Measurements from ENCODE around the gene CRISP3.
"Not testable (repeated sequence)": the region's sequence is repeated elsewhere in the genome, so short reads cannot be mapped to it uniquely, and the experiment has no call there.

CRISP3 gene, protein sequence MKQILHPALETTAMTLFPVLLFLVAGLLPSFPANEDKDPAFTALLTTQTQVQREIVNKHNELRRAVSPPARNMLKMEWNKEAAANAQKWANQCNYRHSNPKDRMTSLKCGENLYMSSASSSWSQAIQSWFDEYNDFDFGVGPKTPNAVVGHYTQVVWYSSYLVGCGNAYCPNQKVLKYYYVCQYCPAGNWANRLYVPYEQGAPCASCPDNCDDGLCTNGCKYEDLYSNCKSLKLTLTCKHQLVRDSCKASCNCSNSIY

DNA sequence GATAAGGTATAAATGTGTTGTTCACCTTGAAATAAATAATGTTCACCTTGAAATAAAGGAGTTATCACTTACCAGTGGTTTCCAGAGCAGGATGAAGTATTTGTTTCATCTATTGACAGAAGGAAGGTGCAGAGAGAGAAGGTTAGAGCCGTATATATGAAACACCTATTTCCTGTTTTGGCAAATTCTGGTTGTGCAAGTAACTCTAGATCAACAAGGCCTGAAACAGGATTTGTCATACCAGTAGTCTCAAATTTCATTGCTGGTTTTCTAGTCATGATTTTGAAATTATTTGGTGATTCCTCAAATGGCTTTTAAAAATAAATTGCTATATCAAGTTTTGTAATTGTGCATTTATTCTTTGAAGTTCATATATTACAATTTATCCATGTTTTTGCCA, at the start of gene CRISP3:
CRISP3 (minus strand) TSS at position 130 of the 400 bp plus-strand sequence; CDS start at position 109, 21 bp downstream.
- no peak for DNase-seq

DNA sequence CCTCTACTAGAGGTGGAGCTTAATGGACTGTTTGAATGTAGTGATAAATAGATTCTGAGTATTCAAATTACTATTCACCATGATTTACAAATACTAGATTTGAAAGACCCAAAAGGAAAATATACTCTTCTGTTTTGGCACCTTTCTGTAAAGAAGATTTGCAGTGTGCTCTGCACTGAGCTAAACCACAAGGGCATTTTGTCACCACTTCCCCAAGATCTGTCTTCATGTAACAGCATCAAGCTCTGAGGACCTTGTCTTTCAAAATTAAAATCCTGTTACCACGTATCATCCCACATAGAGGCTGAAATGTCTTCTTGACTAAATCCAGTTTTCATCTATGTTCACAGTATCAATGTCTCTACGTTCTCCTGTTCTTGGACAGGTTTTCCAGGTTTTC, 46.2 kb upstream of the CRISP3 start:
- DNase-seq: no peak

DNA sequence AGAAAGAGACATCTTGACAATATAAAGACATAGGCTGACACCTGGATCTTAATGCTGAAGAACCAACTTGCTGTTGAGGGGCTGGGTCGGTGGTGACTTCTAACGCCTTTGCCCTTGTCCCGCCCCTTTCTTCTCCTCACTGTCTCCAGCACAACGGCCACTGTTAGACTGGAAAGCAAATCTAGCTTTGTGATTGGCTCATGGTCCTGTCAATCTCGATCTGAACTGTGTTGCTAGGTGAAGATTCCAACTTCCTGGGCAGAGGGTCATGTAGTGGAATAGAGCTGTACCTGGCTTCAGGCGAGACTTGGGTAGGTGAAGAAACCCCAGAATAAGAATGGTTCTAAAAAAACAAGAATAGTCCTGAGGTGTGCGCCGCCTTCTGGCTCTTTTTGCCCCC, 43.0 kb upstream of the CRISP3 start, which contains the start of gene PGK2:
PGK2 (minus strand) TSS at position 110 of the 400 bp plus-strand sequence; CDS start at position 12, 98 bp downstream.
- no peak for DNase-seq

DNA sequence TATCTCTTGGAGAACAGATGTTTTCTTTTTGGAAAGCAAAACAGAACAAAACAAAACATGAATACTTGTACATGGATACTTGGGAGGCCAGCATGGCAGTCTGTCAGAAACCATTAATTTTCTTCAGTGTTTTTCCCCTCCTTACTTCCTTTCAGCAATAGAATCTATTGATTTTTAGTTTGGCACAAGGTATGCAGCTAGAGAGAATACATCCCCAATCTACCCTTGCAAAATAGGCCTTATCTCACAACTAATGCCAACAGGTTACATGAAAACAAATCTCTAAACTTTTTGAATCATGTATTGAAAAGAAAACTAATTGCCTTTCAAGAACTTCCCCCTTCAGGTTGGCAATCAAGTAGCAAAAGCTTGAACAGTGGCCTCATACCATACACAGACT, 40.1 kb upstream of the CRISP3 start:
- DNase-seq: no peak

DNA sequence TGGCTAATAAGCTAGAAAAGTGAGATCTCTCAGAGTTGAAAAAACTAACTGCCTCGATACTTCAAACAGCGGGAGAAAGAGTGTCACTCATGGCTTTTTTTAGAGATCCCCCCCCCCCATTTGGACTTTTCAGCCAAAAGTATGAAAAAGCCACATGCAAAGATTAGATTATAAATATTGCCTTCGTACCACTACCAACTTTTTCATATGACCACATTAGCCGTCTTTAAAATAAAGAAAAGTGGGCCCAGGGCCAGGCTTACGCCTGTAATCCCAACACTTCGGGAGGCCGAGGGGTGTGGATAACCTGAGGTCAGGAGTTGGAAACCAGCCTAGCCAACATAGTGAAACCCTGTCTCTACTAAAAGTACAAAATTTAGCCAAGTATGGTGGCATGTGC, 38.5 kb upstream of the CRISP3 start:
- no peak for DNase-seq

DNA sequence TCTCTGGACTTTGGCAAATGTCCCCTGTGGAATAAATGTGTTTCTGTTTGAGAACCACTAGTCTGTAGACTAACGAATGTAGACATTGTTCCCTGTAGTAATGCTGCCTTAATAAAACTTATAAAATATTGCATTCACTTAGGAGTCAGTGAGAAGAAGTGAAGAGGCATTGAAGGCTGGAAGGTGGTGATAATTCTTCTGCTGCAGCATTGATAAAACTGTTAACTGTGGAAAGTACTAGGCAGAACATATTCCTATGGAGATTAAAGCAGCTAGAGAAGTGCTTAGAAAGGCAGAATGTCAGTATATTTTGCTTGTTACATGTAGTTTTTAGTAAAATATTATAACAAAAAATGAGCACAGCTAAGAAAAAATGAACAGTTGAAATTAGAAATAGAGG, 38.1 kb upstream of the CRISP3 start:
- DNase-seq: no peak

DNA sequence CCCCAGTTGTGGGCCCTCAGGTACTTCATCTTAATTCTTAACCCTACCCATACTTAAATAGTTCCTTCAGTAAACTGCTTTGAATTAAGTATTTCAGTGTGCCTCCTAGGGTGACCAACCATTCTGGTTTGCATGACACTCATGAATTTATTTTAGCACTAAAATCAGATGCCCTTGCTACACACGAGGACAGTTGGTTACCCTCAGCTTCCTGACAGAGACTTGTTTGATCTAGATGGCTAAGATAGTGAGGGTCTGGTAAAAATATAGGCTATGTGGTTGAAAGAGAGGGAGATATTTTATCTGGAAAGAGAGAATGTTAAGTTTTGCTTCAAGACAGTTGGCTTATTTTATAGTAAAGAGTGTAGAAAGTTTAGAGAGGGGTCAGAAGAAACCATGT, 32.3 kb upstream of the CRISP3 start:
- no peak for DNase-seq

DNA sequence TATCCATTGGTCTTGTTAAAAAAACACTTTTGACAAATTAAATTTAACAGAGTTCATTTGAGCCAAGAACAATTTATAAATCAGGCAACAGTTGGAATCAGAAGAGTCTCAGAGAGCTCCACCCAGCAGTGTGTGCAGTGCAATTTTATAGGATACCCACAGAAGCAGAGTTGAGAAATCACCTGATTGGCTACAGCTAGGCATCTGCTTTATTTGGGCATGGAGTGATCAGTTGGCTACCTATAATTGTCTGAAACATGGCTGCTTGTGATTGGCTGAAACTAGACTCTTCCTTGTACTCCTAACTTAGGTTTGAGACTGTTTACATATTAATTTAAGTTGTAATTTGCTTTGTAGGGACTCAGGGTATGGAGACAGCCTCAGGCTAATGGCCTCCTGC, 30.9 kb upstream of the CRISP3 start:
- DNase-seq: no peak

DNA sequence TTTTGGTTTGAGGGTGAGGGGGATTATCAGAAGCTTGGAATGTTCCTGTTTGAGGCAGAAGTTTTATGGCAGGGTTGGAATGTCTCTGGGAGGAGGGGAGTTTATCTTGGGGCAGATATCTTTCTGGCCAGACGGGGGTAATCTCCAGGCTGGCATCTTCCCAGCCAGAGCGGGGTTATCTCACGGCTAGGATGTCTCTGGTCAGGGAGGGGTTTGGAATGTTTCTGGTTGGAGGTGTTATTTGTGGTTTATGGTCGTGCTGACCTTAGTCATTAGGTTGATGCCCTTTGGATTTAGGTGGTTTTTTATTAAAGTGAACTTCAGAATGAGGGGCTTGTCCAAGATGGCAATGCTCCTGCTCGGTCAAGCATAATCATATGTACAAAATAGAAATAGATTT, 28.1 kb upstream of the CRISP3 start:
- no peak for DNase-seq

DNA sequence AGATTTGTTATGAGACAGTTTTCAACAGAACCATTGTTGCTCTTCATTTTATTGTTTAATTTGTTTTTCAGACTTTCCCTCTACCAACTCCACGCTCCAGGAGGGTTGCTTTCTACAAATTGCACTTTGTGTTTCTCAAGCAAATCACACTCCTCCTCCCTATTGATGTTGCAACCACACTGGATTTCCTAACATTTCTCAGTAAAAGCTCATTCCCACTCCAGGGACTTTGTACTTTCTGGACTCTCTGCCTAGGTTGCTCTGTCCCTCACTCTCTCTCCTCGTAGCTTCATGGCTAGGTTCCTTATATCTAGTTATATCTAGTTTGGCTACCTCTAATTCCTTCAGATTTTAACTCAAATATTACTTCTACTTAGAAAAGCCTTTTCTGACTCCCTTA, 22.6 kb upstream of the CRISP3 start:
- DNase-seq: no peak

DNA sequence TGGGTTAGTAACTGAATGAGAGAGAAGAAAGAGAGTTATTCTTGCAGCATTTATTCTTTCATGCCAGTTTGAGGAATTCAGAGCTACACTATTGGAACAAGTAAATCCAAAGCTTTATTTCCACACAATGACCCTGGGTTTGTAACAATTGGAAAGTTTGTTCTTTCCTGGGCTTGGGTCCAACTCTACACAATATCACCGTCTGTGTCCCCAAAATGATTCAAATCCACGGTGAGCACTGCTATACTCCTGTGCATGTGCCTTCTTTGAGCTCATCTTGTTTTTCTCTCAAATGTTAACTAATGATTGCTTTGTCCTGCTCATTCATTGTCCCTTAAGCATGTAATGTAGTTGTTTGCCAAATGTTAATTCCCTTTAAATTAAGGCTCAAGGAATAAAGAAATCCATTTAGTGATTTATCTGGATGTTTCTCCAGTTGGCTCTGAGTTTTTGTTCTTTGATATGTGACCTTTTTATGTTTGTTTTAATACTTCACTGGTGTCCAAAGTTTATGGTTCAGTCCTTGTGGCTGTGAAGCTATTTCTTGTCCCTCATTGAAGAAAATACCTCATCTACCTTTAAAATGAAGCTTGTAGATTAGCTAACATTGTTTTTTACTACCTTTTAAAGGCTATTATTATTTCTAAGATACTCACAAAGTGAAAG, 20.5 kb upstream of the CRISP3 start:
- no peak for DNase-seq

DNA sequence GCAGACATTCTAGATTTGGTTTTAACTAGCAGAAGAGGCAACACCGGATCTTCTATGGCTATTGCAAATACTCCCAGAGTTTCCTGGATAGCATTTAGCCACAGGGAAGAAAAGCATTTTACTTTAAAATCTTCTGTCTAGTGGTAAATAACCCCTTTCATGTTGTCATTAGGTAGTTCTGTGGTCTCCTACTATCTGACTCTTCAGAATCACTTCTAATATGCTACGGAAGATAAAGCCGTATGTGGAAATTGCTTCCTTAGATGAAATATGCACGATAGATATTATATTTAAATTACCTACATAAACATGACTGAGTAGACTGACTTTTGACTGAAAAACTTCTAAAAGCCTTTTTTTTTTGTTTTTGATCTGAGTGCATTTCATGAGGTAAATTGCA, 759 bp downstream of the CRISP3 start:
- no peak for DNase-seq

DNA sequence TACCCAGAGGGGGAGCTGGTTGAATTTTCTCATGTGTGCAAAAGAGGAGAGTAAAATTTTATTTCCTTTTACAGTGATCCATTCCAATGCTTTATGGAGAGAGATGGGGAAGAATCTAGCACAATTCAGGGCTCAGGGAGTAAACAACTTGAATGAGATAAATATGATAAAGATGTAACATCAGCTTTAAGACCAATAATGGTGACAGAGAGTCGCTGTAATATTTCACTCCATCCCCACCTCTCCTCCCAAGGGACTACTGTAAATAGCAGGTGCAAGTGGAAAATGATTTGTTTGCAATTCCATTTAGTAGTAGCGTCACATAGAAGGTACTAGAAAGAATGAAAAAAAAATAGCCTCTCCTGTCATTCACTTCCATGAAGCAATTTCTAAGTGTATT, 4.8 kb downstream of the CRISP3 start:
- DNase-seq: no peak

DNA sequence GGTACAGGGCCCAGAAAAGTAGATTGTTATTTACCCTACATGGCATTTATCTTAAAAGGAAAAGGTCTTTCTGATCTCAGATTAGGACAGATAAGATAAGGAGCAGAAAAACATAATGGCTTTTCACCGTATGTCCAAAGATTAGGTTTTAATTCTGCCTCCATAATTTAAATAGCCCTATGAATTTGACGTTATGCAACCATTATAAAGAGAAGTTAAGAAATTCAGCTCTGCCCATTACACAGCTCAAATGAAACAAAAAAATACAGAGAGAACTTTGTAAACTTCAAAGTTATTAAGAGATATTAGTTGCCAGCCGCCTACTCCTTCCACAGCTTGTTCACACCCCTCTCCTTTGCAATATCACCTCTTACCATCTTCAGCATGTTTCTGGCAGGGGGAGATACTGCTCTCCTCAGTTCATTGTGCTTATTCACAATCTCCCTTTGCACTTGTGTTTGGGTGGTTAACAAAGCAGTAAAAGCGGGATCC, 8.1 kb downstream of the CRISP3 start:
- DNase-seq: no peak

DNA sequence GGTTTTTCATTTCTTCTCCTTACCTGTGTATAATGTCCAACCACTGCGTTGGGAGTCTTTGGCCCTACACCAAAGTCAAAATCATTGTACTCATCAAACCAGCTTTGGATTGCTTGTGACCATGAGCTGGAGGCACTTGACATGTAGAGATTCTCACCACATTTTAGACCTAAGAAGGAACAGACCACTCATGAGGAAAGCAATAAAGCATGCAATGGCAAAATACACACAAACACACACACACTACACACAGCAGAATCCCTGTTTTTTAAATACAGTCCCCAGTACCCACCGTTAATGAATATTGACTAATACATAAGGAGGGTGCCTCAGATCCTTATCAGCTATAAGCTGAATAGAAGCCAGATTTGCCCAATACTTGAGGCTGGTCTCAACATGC, 10.5 kb downstream of the CRISP3 start:
- no peak for DNase-seq

DNA sequence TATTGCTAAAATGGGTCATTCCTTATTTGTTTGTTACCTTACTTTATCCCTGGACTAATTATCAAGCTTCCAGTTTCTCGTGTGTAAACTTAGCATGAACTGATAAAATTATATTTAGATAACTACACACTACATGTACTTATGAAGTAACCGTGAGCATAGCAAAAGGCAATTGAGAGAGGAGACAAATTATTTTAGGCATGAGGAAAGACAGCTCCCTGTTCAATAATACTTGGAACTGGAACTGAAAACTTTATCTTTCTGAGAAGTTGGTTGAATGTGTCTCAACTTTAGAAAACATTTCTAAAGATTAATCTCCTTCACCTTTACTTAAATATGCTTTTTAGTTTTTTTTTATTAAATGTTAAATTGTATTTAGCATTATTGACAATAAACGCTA, 11.4 kb downstream of the CRISP3 start:
- DNase-seq: no peak

DNA sequence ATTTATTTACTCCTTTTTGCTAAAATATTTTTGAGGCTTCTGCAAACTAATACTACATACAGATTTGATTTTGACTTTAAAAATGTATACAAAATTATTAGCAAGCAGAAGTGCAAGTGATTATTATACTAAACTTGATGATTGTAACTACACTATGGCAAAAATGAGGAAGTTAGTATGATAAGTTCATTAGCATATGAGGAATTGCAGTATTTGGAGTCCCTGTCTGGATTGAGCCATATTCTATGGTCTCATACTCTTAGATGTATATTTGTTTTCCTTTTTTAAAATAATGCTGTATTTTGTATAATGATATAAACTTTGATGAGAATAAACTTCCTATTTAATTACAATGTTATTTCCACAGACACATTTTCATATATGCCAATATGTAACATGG, 13.9 kb downstream of the CRISP3 start:
- no peak for DNase-seq

DNA sequence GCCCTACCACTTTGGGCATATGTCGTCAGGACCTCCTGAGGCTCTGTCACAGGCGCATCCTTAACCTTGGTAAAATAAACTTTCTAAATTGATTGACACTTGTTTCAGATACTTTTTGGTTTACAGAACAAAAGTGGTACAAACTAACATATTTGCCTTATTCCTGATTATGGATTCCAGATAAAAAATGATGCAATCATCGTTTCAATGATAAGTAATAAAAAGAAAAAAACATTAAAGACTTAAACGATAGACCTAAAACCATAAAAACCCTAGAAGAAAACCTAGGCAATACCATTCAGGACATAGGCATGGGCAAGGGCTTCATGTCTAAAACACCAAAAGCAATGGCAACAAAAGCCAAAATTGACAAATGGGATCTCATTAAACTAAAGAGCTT, 20.3 kb downstream of the CRISP3 start:
- not testable (repeated sequence) for DNase-seq

DNA sequence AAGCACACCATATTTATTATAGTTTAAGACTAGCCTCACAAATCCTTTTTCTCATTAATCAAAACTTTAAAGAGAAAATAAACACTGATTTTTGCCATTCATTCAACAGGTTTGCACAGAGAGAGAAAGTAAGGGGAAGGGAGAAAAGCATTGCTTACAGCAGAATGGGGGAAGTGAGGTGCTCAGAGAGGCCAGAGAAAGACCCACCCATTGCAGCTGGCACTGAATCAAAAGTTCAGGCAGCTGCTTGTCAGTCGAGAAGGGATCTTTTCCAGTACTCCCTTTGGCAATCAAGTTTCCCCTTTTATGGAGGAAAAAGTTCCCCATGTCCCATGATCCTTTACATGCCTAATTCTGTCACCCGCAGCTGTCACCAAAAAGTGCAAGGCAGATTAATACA, 22.9 kb downstream of the CRISP3 start:
- no peak for DNase-seq

DNA sequence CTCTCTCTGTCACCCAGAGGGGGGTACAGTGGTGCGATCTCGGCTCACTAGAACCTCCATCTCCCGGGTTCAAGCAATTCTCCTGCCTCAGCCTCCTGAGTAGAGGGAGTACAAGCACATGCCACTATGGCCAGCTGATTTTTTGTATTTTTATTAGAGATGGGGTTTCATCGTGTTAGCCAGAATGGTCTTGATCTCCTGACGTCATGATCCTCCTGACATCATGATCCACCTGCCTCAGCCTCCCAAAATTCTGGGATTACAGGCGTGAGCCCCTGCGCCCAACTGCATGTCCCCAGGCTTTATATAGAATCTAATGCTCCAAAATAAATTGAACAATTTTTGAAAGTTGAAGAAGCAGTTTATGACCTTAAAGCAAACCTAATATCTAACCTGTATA, 23.8 kb downstream of the CRISP3 start:
- DNase-seq: no peak

DNA sequence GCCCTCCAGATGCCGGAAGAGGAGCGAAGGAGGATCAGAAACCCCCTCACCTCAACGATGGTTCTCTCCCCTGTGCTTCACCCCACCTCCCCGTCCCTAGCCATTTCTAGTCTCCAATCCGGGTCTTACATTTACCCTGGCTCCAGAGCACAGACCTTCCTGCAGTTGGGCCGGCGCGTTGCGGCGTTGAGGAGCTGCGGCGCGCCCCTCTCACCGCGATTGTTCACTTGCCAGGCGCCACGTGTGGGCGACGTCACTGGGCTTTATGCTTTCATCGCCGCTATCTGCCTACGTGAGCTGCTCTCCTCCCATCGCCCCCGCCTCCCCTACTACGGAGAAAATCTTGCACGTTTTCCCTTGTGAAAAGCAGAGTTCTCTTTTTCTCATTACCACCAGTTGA, 30.8 kb downstream of the CRISP3 start, which contains the start of gene CRISP2:
CRISP2 (minus strand) TSS at position 198 of the 400 bp plus-strand sequence. CDS start 4,347 bp downstream, outside the sequence.
- no peak for DNase-seq

DNA sequence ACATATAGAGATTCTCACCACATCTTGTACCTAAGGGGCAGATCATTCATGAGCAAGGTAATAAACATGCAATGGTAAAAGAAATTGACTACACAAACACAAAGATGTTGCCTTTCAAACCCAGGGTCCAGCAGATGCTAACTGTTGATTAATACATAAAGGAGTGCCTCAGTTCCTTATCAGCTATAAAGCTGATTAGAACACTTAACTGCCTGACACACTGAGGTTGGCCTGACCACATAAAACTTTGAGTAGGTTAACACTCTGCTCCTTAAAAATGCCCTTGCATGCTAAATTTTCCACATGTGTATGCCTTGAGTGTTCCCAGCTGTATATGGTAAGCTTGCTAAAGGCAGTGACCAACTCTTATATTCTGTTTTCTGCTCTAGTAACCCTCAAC, 45.7 kb downstream of the CRISP3 start:
- no peak for DNase-seq

DNA sequence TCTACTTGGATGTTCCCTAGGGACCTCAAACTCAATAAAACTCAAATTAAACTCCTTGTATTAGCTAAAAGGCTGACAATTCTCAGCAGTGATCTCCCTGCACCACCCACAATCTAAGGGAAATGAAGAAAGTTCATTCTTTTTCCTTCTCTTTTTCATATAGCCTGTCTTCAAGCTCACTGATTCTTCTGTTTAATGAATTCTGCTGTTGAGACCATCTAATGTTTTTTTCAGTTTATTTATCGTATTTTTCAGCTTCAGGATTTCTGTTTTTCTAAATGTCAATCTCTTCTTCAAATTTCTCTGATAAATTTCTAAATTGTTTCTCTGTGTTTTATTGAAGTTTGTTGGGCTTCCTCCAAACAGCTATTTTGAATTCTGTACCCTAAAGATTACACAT, 50.7 kb downstream of the CRISP3 start:
- DNase-seq: no peak

DNA sequence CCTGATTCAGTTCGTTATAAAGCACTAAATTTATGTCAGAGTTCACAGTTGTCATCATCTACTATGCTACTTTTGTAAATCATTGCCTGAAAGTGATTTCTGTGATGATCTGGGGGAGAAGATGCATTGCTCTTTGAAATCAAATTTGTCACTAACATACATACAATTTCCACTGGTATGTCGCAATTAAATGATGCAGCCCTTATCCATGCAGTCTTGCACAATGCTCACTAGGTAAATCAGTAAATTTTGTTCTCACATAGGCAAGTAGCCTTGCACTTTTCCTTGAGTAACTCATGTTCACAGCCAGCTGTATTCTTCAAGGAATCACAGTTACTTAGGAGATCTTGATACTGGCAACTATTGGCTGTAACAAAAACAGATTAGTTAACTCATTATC, 51.7 kb downstream of the CRISP3 start:
- DNase-seq: no peak
